ENCODE data around the gene KCP.
A peak's percentile ranks its signal among the peaks of the same experiment; 100 is the strongest.

The KCP gene

GRCh38 chr7:128941323-128941890 lies 30.9 kb upstream of the KCP start:
- no peak for DNase-seq (ENCODE audit: low read depth in 1 of 2, low spot score in 1 of 2)
- TF ChIP-seq REST (IDR thresholded peaks at IDR 0.05; ENCODE audit: insufficient replicate concordance, low read depth) (peak; percentile 70), SPI1 (IDR thresholded peaks at IDR 0.05; ENCODE audit: borderline replicate concordance, low read depth) (no peak)
- Histone ChIP-seq H3K27me3 (ENCODE audit: insufficient read depth, poor library complexity, severe bottlenecking) (peaks cover 3% of the 10 kb centered on the region), H3K4me3 (replicated peaks; ENCODE audit: insufficient read depth, low read length) (peak overlapping the region; percentile 8), H3K27ac (replicated peaks) (peak overlapping the region; percentile 86)

GRCh38 chr7:128940494-128941322 lies 30.2 kb upstream of the KCP start:
- Histone ChIP-seq H3K4me3 (replicated peaks; ENCODE audit: insufficient read depth, low read length) (peak overlapping the region; percentile 8), H3K27ac (replicated peaks) (peak overlapping the region; percentile 86), H3K27me3 (ENCODE audit: insufficient read depth, poor library complexity, severe bottlenecking) (peaks cover 3% of the 10 kb centered on the region)
- peak; percentile 73 to 93 for DNase-seq (ENCODE audit: low read depth in 1 of 2, low spot score in 1 of 2)
- peak; percentile 51 for TF ChIP-seq POLR2AphosphoS5 (IDR thresholded peaks at IDR 0.05; ENCODE audit: low read depth)
- no peak for TF ChIP-seq GABPA (IDR thresholded peaks at IDR 0.05; ENCODE audit: low read depth)
- no peak for TF ChIP-seq CTCF (IDR thresholded peaks at IDR 0.05; ENCODE audit: insufficient read depth, low read length)
- no peak for TF ChIP-seq REST (IDR thresholded peaks at IDR 0.05; ENCODE audit: insufficient replicate concordance, low read depth)
- peak; percentile 98 for TF ChIP-seq SPI1 (IDR thresholded peaks at IDR 0.05; ENCODE audit: borderline replicate concordance, low read depth)

GRCh38 chr7:128939861-128940410 lies 29.4 kb upstream of the KCP start:
- peak overlapping the region; percentile 68; the same call in 1 of the 2 replicates for H3K4me3 ChIP-seq (replicated peaks; ENCODE audit: insufficient read depth, low read length)
- DNase-seq (ENCODE audit: low read depth in 1 of 2, low spot score in 1 of 2): peak in 1 of 2 experiments; percentile 49
- H3K27ac ChIP-seq (replicated peaks): peak overlapping the region; percentile 86
- H3K27me3 ChIP-seq (ENCODE audit: insufficient read depth, poor library complexity, severe bottlenecking): peaks cover 3% of the 10 kb centered on the region
- TF ChIP-seq REST (IDR thresholded peaks at IDR 0.05; ENCODE audit: insufficient replicate concordance, low read depth): no peak
- TF ChIP-seq GABPA (IDR thresholded peaks at IDR 0.05; ENCODE audit: low read depth): no peak
- TF ChIP-seq SPI1 (IDR thresholded peaks at IDR 0.05; ENCODE audit: borderline replicate concordance, low read depth): no peak
- no peak for TF ChIP-seq CTCF (IDR thresholded peaks at IDR 0.05; ENCODE audit: insufficient read depth, low read length)
- TF ChIP-seq POLR2AphosphoS5 (IDR thresholded peaks at IDR 0.05; ENCODE audit: low read depth): no peak
